GM23338 (cell line): ENCODE measurements around the gene GDI2. TPM values are rescaled to one million over a fixed set of nuclear protein-coding genes. Genes with fewer than 3 reads are reported as not detected.
A peak's percentile ranks its signal among the peaks of the same experiment; 100 is the strongest.

Experiments
- ATAC-seq: fragments of 200-7000 bp; cut with Tn5 transposase; 3 replicates; pipeline ENCODE4 v1.9.1; 2020
- DNase-seq: peaks from one replicate; pipeline ENCODE4 v3.0.0-alpha.2; 2015; ENCODE audit warnings: low spot score
- H2AFZ ChIP-seq: fragments of 200-600 bp; sonication (generic); 2 replicates; pipeline ENCODE4 v1.8.0; 2016; ENCODE audit warnings: antibody characterized with exemption, mild to moderate bottlenecking, moderate library complexity
- H3F3A ChIP-seq: fragments of 200-600 bp; sonication (generic); replicated peaks from 2 replicates; pipeline ENCODE4 v1.8.0; 2017; ENCODE audit warnings: antibody characterized with exemption, mixed run types, low read depth
- H3K27ac ChIP-seq: fragments of 200-600 bp; sonication (generic); 2 replicates; pipeline ENCODE4 v1.6.1; 2016; ENCODE audit warnings: low read depth
- H3K27me3 ChIP-seq: fragments of 200-600 bp; sonication (generic); 2 replicates; pipeline ENCODE4 v1.8.0; 2016; ENCODE audit warnings: mild to moderate bottlenecking, mixed run types, moderate library complexity; ENCODE audit not compliant: insufficient read depth
- H3K36me3 ChIP-seq: fragments of 200-600 bp; sonication (generic); 2 replicates; pipeline ENCODE4 v1.8.0; 2016; ENCODE audit warnings: mild to moderate bottlenecking; ENCODE audit not compliant: insufficient read depth
- H3K4me1 ChIP-seq: fragments of 200-600 bp; sonication (generic); 2 replicates; pipeline ENCODE4 v1.8.0; 2016; ENCODE audit warnings: mild to moderate bottlenecking, moderate library complexity; ENCODE audit not compliant: insufficient read depth
- H3K4me2 ChIP-seq: fragments of 200-600 bp; sonication (generic); 2 replicates; pipeline ENCODE4 v1.7.1; 2017; ENCODE audit warnings: mixed run types
- H3K4me3 ChIP-seq: fragments of 200-600 bp; sonication (generic); 2 replicates; pipeline ENCODE4 v1.6.1; 2016; ENCODE audit warnings: mixed run types
- H3K79me2 ChIP-seq: fragments of 200-600 bp; sonication (generic); replicated peaks from 2 replicates; pipeline ENCODE4 v1.8.0; 2017; ENCODE audit warnings: mild to moderate bottlenecking; ENCODE audit not compliant: insufficient read depth
- H3K9me2 ChIP-seq: fragments of 200-600 bp; sonication (generic); 2 replicates; pipeline ENCODE4 v1.8.0; 2017; ENCODE audit not compliant: insufficient read depth
- H4K20me1 ChIP-seq: fragments of 200-600 bp; sonication (generic); replicated peaks from 2 replicates; pipeline ENCODE4 v1.8.0; 2017; ENCODE audit warnings: mild to moderate bottlenecking; ENCODE audit not compliant: insufficient read depth
- H3K27ac Mint-ChIP-seq: 2 replicates; pipeline ENCODE4 v1.8.0; 2020; ENCODE audit warnings: inconsistent platforms, mild to moderate bottlenecking, moderate library complexity, mixed read lengths
- H3K27me3 Mint-ChIP-seq: 3 replicates; pipeline ENCODE4 v1.8.0; 2022; ENCODE audit warnings: low read depth, mild to moderate bottlenecking, moderate library complexity, mixed read lengths, inconsistent platforms; ENCODE audit not compliant: insufficient read depth, poor library complexity
- H3K36me3 Mint-ChIP-seq: 3 replicates; pipeline ENCODE4 v1.8.0; 2021; ENCODE audit warnings: low read depth, mild to moderate bottlenecking, inconsistent platforms, moderate library complexity, mixed read lengths
- H3K4me1 Mint-ChIP-seq: 3 replicates; pipeline ENCODE4 v1.8.0; 2020; ENCODE audit warnings: mild to moderate bottlenecking, inconsistent platforms, mixed read lengths
- H3K4me3 Mint-ChIP-seq: 3 replicates; pipeline ENCODE4 v1.8.0; 2021; ENCODE audit warnings: moderate library complexity, mild to moderate bottlenecking, inconsistent platforms, mixed read lengths
- H3K9me3 Mint-ChIP-seq: 3 replicates; pipeline ENCODE4 v1.8.0; 2020; ENCODE audit warnings: moderate library complexity, mild to moderate bottlenecking, inconsistent platforms, mixed read lengths
- CREB1 ChIP-seq: fragments of 250-450 bp; sonication (Bioruptor Pico); IDR thresholded peaks from 2 replicates; pipeline ENCODE4 v1.5.0; 2020; ENCODE audit warnings: low read depth, mild to moderate bottlenecking, moderate library complexity
- CTCF ChIP-seq, 2 experiments: fragments of 200-600 bp in 1 of 2; sonication (generic) in 1 of 2; conservative IDR thresholded peaks; 2 replicates each; pipeline versions ENCODE4 v1.5.1 to v1.6.1; 2016 to 2017; ENCODE audit warnings: antibody characterized with exemption in 2 of 2, low read depth in 2 of 2, mild to moderate bottlenecking in 2 of 2, moderate library complexity in 1 of 2
- ETS1 ChIP-seq: IDR thresholded peaks from 2 replicates; pipeline ENCODE4 v1.6.1; 2016; ENCODE audit warnings: antibody characterized with exemption
- EZH2 ChIP-seq: fragments of 200-600 bp; sonication (generic); IDR thresholded peaks from one replicate; pipeline ENCODE4 v1.8.0; 2017; ENCODE audit warnings: antibody characterized with exemption, mild to moderate bottlenecking, low read depth; ENCODE audit not compliant: unreplicated experiment
- EZH2phosphoT487 ChIP-seq: fragments of 200-600 bp; sonication (generic); IDR thresholded peaks from one replicate; pipeline ENCODE4 v1.8.1; 2018; ENCODE audit warnings: antibody characterized with exemption; ENCODE audit not compliant: unreplicated experiment
- JUNB ChIP-seq: IDR thresholded peaks from one replicate; pipeline ENCODE4 v1.6.1; 2016; ENCODE audit warnings: antibody characterized with exemption; ENCODE audit not compliant: unreplicated experiment
- NANOG ChIP-seq: IDR thresholded peaks from 2 replicates; pipeline ENCODE4 v1.6.1; 2016; ENCODE audit warnings: antibody characterized with exemption, borderline replicate concordance
- POLR2AphosphoS5 ChIP-seq: IDR thresholded peaks from 2 replicates; pipeline ENCODE4 v1.6.1; 2016; ENCODE audit warnings: antibody characterized with exemption, low read depth
- REST ChIP-seq: IDR thresholded peaks from one replicate; pipeline ENCODE4 v1.6.1; 2018; ENCODE audit warnings: antibody characterized with exemption; ENCODE audit not compliant: unreplicated experiment
- STAT1 ChIP-seq: IDR thresholded peaks from one replicate; pipeline ENCODE4 v1.6.1; 2016; ENCODE audit warnings: antibody characterized with exemption; ENCODE audit not compliant: unreplicated experiment
- ZNF114 ChIP-seq: fragments of 250-450 bp; sonication (Bioruptor Pico); IDR thresholded peaks from 2 replicates; pipeline ENCODE4 v1.5.0; 2020; ENCODE audit warnings: mild to moderate bottlenecking, moderate library complexity
- ZNF331 ChIP-seq: fragments of 250-450 bp; sonication (Bioruptor Pico); IDR thresholded peaks from 2 replicates; pipeline ENCODE4 v1.5.0; 2020; ENCODE audit warnings: low read depth, mild to moderate bottlenecking, moderate library complexity
- ZNF462 ChIP-seq: fragments of 250-450 bp; sonication (Bioruptor Pico); IDR thresholded peaks from 2 replicates; pipeline ENCODE4 v1.5.0; 2020; ENCODE audit warnings: mild to moderate bottlenecking, moderate library complexity
- polyA plus RNA-seq: library from polyadenylated mRNA; unstranded; fragments of >200 nt; fragmentation: Nextera tagmentation; extraction: Ambion mirVana; gene quantifications from 2 replicates; pipeline ENCODE4 v1.2.1, GENCODE V29; 2016
- total RNA-seq: library from RNA; depleted of rRNA; stranded (reverse); fragments of >200 nt; shearing (Covaris generic); gene quantifications from 2 replicates; pipeline ENCODE4 v1.2.3, GENCODE V29; 2014

GDI2 gene
- total and polyA plus RNA-seq, 2 experiments from 2014 or later = 269 to 505 TPM

- H3F3A ChIP-seq = no peaks in the 10 kb centered on the region
- H3K27me3 ChIP-seq = no peaks in the 10 kb centered on the region
- H3K36me3 Mint-ChIP-seq = peaks cover 81% of the 10 kb centered on the region
- DNase-seq = no peak
- H3K9me2 ChIP-seq = no peaks in the 10 kb centered on the region
- H3K9me3 Mint-ChIP-seq = no peaks in the 10 kb centered on the region
- no peaks in the 10 kb centered on the region for H3K4me1 Mint-ChIP-seq
- ATAC-seq = no peak
- peaks cover 44% of the 10 kb centered on the region for H4K20me1 ChIP-seq
- peak overlapping the region; percentile 82 for H3K27ac ChIP-seq
- no peaks in the 10 kb centered on the region for H3K4me1 ChIP-seq
- H2AFZ ChIP-seq = no peak overlapping the region
- H3K79me2 ChIP-seq = peaks cover 89% of the 10 kb centered on the region
- peak overlapping the region; percentile 85 for H3K27ac Mint-ChIP-seq
- TF ChIP-seq EZH2phosphoT487 = no peak
- no peak for TF ChIP-seq ZNF114
- TF ChIP-seq STAT1 = no peak
- no peak for TF ChIP-seq CTCF (conservative IDR thresholded peaks at IDR 0.05; ENCODE audit: low read depth in 2 of 2)
- no peak for TF ChIP-seq POLR2AphosphoS5
- no peak for TF ChIP-seq EZH2
- no peak for TF ChIP-seq NANOG
- TF ChIP-seq CREB1 (CRISPR knock-in tag) = no peak
- TF ChIP-seq JUNB = no peak
- TF ChIP-seq ZNF331 (CRISPR knock-in tag) = no peak
- no peak for TF ChIP-seq ZNF462 (CRISPR knock-in tag)
- TF ChIP-seq REST = no peak
- TF ChIP-seq ETS1 = no peak
- H3K27me3 Mint-ChIP-seq = peaks cover 2% of the 10 kb centered on the region
- H3K4me3 Mint-ChIP-seq = no peak overlapping the region
- peaks cover 76% of the 10 kb centered on the region for H3K36me3 ChIP-seq
- no peak overlapping the region for H3K4me2 ChIP-seq
- no peak overlapping the region for H3K4me3 ChIP-seq
Measured at GRCh38 chr10:5794236-5794635, 19.0 kb downstream of the GDI2 start.
